Liver (tissue), 9 donors: ENCODE results near the gene FAM13A. TPM values are rescaled to one million over a fixed set of nuclear protein-coding genes. Genes with fewer than 3 reads are reported as not detected.

ENCODE experiments used
- DNase-seq: peaks from one replicate; pipeline ENCODE4 v3.0.0-alpha.2; 2017; ENCODE audit warnings: low spot score
- H3K27ac ChIP-seq, 2 donors: one replicate each; pipeline ENCODE4 v1.7.0; 2013; ENCODE audit warnings: inconsistent platforms in 2 of 2, low read length in 2 of 2, control low read depth in 1 of 2, low read depth in 1 of 2, mild to moderate bottlenecking in 1 of 2
- H3K27me3 ChIP-seq, 4 donors: one replicate each; pipeline versions ENCODE4 v1.6.1 to v1.7.0; 2013; ENCODE audit warnings: low read length in 3 of 4, inconsistent platforms in 1 of 4, mild to moderate bottlenecking in 1 of 4, moderate library complexity in 1 of 4; ENCODE audit not compliant: control insufficient read depth in 4 of 4, insufficient read depth in 4 of 4
- H3K36me3 ChIP-seq, 4 donors: one replicate each; pipeline versions ENCODE4 v1.6.1 to v1.7.0; 2013; ENCODE audit warnings: low read length in 3 of 4, mild to moderate bottlenecking in 3 of 4, low read depth in 1 of 4, moderate library complexity in 1 of 4; ENCODE audit not compliant: control insufficient read depth in 4 of 4, insufficient read depth in 3 of 4
- H3K4me1 ChIP-seq, 4 donors: one replicate each; pipeline versions ENCODE4 v1.6.1 to v1.7.0; 2013; ENCODE audit warnings: low read length in 3 of 4, mild to moderate bottlenecking in 3 of 4, moderate library complexity in 1 of 4; ENCODE audit not compliant: control insufficient read depth in 4 of 4, insufficient read depth in 4 of 4
- H3K4me3 ChIP-seq, 3 donors: one replicate each; pipeline versions ENCODE4 v1.6.1 to v1.7.0; 2013; ENCODE audit warnings: low read length in 3 of 3, control low read depth in 1 of 3, low read depth in 1 of 3, mild to moderate bottlenecking in 1 of 3
- H3K9ac ChIP-seq, 2 donors: one replicate each; pipeline ENCODE4 v1.7.0; 2013; ENCODE audit warnings: low read length in 2 of 2, mild to moderate bottlenecking in 2 of 2, moderate library complexity in 2 of 2, control low read depth in 1 of 2, low read depth in 1 of 2
- H3K9me3 ChIP-seq, 4 donors: one replicate each; pipeline versions ENCODE4 v1.6.1 to v1.7.0; 2013; ENCODE audit warnings: low read length in 3 of 4; ENCODE audit not compliant: control insufficient read depth in 4 of 4
- ATF3 ChIP-seq: IDR thresholded peaks from 2 replicates; pipeline ENCODE4 v1.6.1; 2016; ENCODE audit warnings: antibody characterized with exemption
- CTCF ChIP-seq: fragments of 150-350 bp; IDR thresholded peaks from 2 replicates; pipeline ENCODE4 v1.5.1; 2017; ENCODE audit warnings: improper control_type of control experiment, low read depth, low read length; ENCODE audit not compliant: missing input control
- EGR1 ChIP-seq, 2 donors: IDR thresholded peaks; 2 replicates each; pipeline ENCODE4 v1.6.1; 2016 to 2018; ENCODE audit warnings: antibody characterized with exemption in 2 of 2, low read depth in 2 of 2
- FOXA1 ChIP-seq: IDR thresholded peaks from 2 replicates; pipeline ENCODE4 v1.6.1; 2016; ENCODE audit warnings: antibody characterized with exemption
- FOXA2 ChIP-seq: IDR thresholded peaks from 2 replicates; pipeline ENCODE4 v1.6.1; 2016; ENCODE audit warnings: antibody characterized with exemption
- GABPA ChIP-seq, 2 donors: IDR thresholded peaks in 1 of 2; conservative IDR thresholded peaks in 1 of 2; 2 replicates each; pipeline ENCODE4 v1.6.1; 2016; ENCODE audit warnings: antibody characterized with exemption in 2 of 2, mild to moderate bottlenecking in 1 of 2, moderate library complexity in 1 of 2
- HNF4A ChIP-seq, 2 donors: conservative IDR thresholded peaks; 2 replicates each; pipeline ENCODE4 v1.6.1; 2016; ENCODE audit warnings: antibody characterized with exemption in 2 of 2, mild to moderate bottlenecking in 2 of 2
- HNF4G ChIP-seq: IDR thresholded peaks from 2 replicates; pipeline ENCODE4 v1.6.1; 2016; ENCODE audit warnings: antibody characterized with exemption
- JUND ChIP-seq, 2 donors: IDR thresholded peaks; 2 replicates each; pipeline ENCODE4 v1.6.1; 2016; ENCODE audit warnings: antibody characterized with exemption in 2 of 2
- MAX ChIP-seq: IDR thresholded peaks from 2 replicates; pipeline ENCODE4 v1.6.1; 2016; ENCODE audit warnings: antibody characterized with exemption
- NR2F2 ChIP-seq: IDR thresholded peaks from 2 replicates; pipeline ENCODE4 v1.6.1; 2016; ENCODE audit warnings: antibody characterized with exemption
- RAD21 ChIP-seq, 2 donors: IDR thresholded peaks; 2 replicates each; pipeline ENCODE4 v1.6.1; 2016; ENCODE audit warnings: antibody characterized with exemption in 2 of 2, mild to moderate bottlenecking in 2 of 2
- REST ChIP-seq: IDR thresholded peaks from 2 replicates; pipeline ENCODE4 v1.6.1; 2016; ENCODE audit warnings: antibody characterized with exemption, mild to moderate bottlenecking
- RXRA ChIP-seq, 2 donors: IDR thresholded peaks; 2 replicates each; pipeline ENCODE4 v1.6.1; 2017 to 2018; ENCODE audit warnings: antibody characterized with exemption in 2 of 2, mild to moderate bottlenecking in 1 of 2
- SP1 ChIP-seq: IDR thresholded peaks from 2 replicates; pipeline ENCODE4 v1.6.1; 2018; ENCODE audit warnings: antibody characterized with exemption, mild to moderate bottlenecking
- TAF1 ChIP-seq: conservative IDR thresholded peaks from 2 replicates; pipeline ENCODE4 v1.6.1; 2016; ENCODE audit warnings: antibody characterized with exemption, mild to moderate bottlenecking
- YY1 ChIP-seq: IDR thresholded peaks from 2 replicates; pipeline ENCODE4 v1.6.1; 2016; ENCODE audit warnings: antibody characterized with exemption, mild to moderate bottlenecking
- ZBTB33 ChIP-seq: IDR thresholded peaks from 2 replicates; pipeline ENCODE4 v1.6.1; 2016; ENCODE audit warnings: antibody characterized with exemption
- WGBS: extraction: QIAGEN DNeasy Blood & Tissue Kit; methylation state at CpG from one replicate; pipeline ENCODE4 v1.1.7; 2013; 5-methylcytosine and 5-hydroxymethylcytosine counted together
- polyA plus RNA-seq, 2 donors: library from polyadenylated mRNA; stranded (reverse) in 1 of 2; unstranded in 1 of 2; fragments of 200-250 nt in 1 of 2; fragments of >200 nt in 1 of 2; fragmentation: Nextera tagmentation in 1 of 2; extraction: Ambion mirVana in 1 of 2; gene quantifications; one replicate each; pipeline versions ENCODE4 v1.2.1 to v1.2.3, GENCODE V29; 2013 to 2015
- total RNA-seq, 2 donors: library from RNA; depleted of rRNA; stranded (reverse); fragments of >200 nt; gene quantifications; one replicate each; pipeline ENCODE4 v1.2.3, GENCODE V29; 2014
- donor health status: healthy.
- donor health status: healthy.
- donor health status: healthy.
- donor health status: healthy.
- donor health status: healthy.

FAM13A gene
- total and polyA plus RNA-seq, 4 donors = 14.9 to 52.9 (median 27.6) TPM

GRCh38 chr4:88754796-88755195 lies 302.2 kb downstream of the FAM13A start (continued):
- TF ChIP-seq ZBTB33 = no peak
- TF ChIP-seq YY1 = no peak

GRCh38 chr4:88753658-88754571 lies 303.1 kb downstream of the FAM13A start:
- no peak for DNase-seq
- H3K27me3 ChIP-seq = no peaks in the 10 kb centered on the region
- no peak overlapping the region for H3K4me3 ChIP-seq
- WGBS = 27% methylated on average over 7 of the region's 7 CpGs
- peaks cover 2 to 55% (median 42%) of the 10 kb centered on the region in 4 donors for H3K4me1 ChIP-seq
- peaks cover 0 to 11% (median 7%) of the 10 kb centered on the region in 4 donors for H3K36me3 ChIP-seq
- H3K9ac ChIP-seq = peak overlapping the region in 1 of 2 donors; percentile 77
- H3K27ac ChIP-seq = peak overlapping the region; percentile 71 to 86
- no peaks in the 10 kb centered on the region for H3K9me3 ChIP-seq
- no peak for TF ChIP-seq YY1
- peak; percentile 86 to 89 for TF ChIP-seq HNF4A (conservative IDR thresholded peaks at IDR 0.05)
- no peak for TF ChIP-seq CTCF
- TF ChIP-seq ATF3 = no peak
- TF ChIP-seq JUND (IDR thresholded peaks at IDR 0.05) = peak; percentile 27 to 47
- TF ChIP-seq MAX = peak; percentile 53
- TF ChIP-seq NR2F2 = peak; percentile 11
- TF ChIP-seq ZBTB33 = no peak
- peak; percentile 67 to 69 for TF ChIP-seq RXRA (IDR thresholded peaks at IDR 0.05)
- TF ChIP-seq REST = peak; percentile 38
- TF ChIP-seq FOXA2 = peak; percentile 76
- TF ChIP-seq HNF4G = peak; percentile 46
- TF ChIP-seq FOXA1 = peak; percentile 57
- peak in 1 of 2 donors; percentile 47 for TF ChIP-seq EGR1 (IDR thresholded peaks at IDR 0.05; ENCODE audit: low read depth in 2 of 2)
- TF ChIP-seq GABPA (IDR thresholded peaks at IDR 0.05 in 1 of 2, conservative IDR thresholded peaks at IDR 0.05 in 1 of 2) = peak in 1 of 2 donors; percentile 35
- TF ChIP-seq SP1 = peak; percentile 91
- peak in 1 of 2 donors; percentile 11 for TF ChIP-seq RAD21 (IDR thresholded peaks at IDR 0.05)
- TF ChIP-seq TAF1 = peak; percentile 35
